Left renal pelvis (tissue), 4 donors: Measurements from ENCODE around the gene THRA. TPM values are rescaled to one million over a fixed set of nuclear protein-coding genes. Genes with fewer than 3 reads are reported as not detected.
"Not testable (repeated sequence)": the region's sequence is repeated elsewhere in the genome, so short reads cannot be mapped to it uniquely, and the experiment has no call there.

Experiments
- DNase-seq, 4 donors: peaks; one replicate each; pipeline ENCODE4 v3.0.0-alpha.2; 2013; ENCODE audit warnings: low read depth in 4 of 4, low spot score in 3 of 4
- polyA plus RNA-seq, 4 donors: library from polyadenylated mRNA; unstranded; fragments of 120-200 nt; gene quantifications; one replicate each; pipeline ENCODE4 v1.2.1, GENCODE V29; 2013; ENCODE audit not compliant: insufficient read length in 4 of 4

THRA gene
- polyA plus RNA-seq, 4 donors = 47.8 to 83.6 (median 52.8) TPM

- DNase-seq = no peak
Observed at GRCh38 chr17:40139566-40140058, 76.8 kb downstream of the THRA start.

- DNase-seq = not testable (repeated sequence)
Observed at GRCh38 chr17:40143166-40143565, 80.4 kb downstream of the THRA start.

Other genes starting within 250 kb of the THRA start
- under 1 TPM; 0.23 to 0.35 (median 0.30) TPM for gene IKZF3, start 198.7 kb upstream of the THRA start, polyA plus RNA-seq
- not detected for gene ZPBP2, start 194.8 kb upstream of the THRA start, polyA plus RNA-seq
- gene GSDMB, start 144.3 kb upstream of the THRA start, polyA plus RNA-seq = 10 to 100 TPM in 3 of 4 donors, 1 to 10 TPM in 1; 8.2 to 34.0 (median 14.7) TPM
- 100 to 1,000 TPM in 2 of 4 donors, 10 to 100 TPM in 2; 89.8 to 105 (median 98.7) TPM for gene ORMDL3, start 135.4 kb upstream of the THRA start, polyA plus RNA-seq
- gene LRRC3C, start 135.2 kb upstream of the THRA start, polyA plus RNA-seq = not detected
- gene GSDMA, start 100.0 kb upstream of the THRA start, polyA plus RNA-seq = 1 to 10 TPM in 3 of 4 donors, under 1 TPM in 1; 0.20 to 3.7 (median 2.4) TPM
- gene PSMD3, start 82.2 kb upstream of the THRA start, polyA plus RNA-seq = 100 to 1,000 TPM in 2 of 4 donors, 10 to 100 TPM in 2; 87.3 to 122 (median 107) TPM
- under 1 TPM in 1 of 4 donors, not detected in 3; 0.23 TPM for gene CSF3, start 47.5 kb upstream of the THRA start, polyA plus RNA-seq
- 100 to 1,000 TPM in 2 of 4 donors, 10 to 100 TPM in 2; 83.4 to 132 (median 104) TPM for gene MED24, start 8.6 kb upstream of the THRA start, polyA plus RNA-seq
- gene NR1D1, start 37.6 kb downstream of the THRA start, polyA plus RNA-seq = 1 to 10 TPM; 3.1 to 5.5 (median 4.2) TPM
- 100 to 1,000 TPM; 166 to 177 (median 173) TPM for gene MSL1, start 59.0 kb downstream of the THRA start, polyA plus RNA-seq
- 100 to 1,000 TPM in 2 of 4 donors, 10 to 100 TPM in 2; 85.9 to 115 (median 102) TPM for gene CASC3, start 77.6 kb downstream of the THRA start, polyA plus RNA-seq
- 10 to 100 TPM in 2 of 4 donors, 1 to 10 TPM in 2; 6.1 to 14.4 (median 10.0) TPM for gene RAPGEFL1, start 114.5 kb downstream of the THRA start, polyA plus RNA-seq
- gene WIPF2, start 156.3 kb downstream of the THRA start, polyA plus RNA-seq = 10 to 100 TPM; 19.8 to 32.2 (median 29.9) TPM
- 10 to 100 TPM; 15.3 to 26.8 (median 22.4) TPM for gene CDC6, start 224.9 kb downstream of the THRA start, polyA plus RNA-seq
- 10 to 100 TPM; 35.2 to 60.5 (median 38.6) TPM for gene RARA, start 246.2 kb downstream of the THRA start, polyA plus RNA-seq